ENCODE results near the gene TNFRSF21.

DNA sequence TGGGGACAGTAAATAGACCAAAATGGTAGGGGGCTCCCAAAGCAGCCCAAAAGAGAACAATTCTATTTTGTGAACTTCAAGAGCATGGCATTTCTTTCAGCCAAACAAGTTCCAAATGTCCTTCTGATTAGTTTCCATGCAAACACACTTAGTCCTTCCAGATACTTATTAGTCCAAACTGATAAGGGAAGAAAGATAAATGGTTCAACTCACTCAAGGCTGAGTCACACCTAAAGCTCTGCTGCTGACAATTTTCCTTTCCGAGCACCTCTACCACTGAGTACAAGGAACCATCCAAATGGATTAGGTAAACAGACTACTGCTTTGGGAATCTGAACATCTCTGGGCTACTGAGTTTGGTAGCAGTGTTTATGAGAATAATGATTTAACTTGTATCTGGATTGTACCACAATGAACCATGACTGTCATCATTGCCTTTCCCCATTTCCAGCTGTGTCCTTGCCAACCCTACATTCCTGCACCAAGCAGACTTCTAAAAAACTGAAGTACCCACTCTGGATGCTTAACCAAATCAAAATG lies 71.2 kb downstream of the TNFRSF21 start:
- no peak for TF ChIP-seq EZH2phosphoT487 (IDR thresholded peaks at IDR 0.05; ENCODE audit: borderline replicate concordance, low read depth, low read length)
- TF ChIP-seq, protein P1, sequence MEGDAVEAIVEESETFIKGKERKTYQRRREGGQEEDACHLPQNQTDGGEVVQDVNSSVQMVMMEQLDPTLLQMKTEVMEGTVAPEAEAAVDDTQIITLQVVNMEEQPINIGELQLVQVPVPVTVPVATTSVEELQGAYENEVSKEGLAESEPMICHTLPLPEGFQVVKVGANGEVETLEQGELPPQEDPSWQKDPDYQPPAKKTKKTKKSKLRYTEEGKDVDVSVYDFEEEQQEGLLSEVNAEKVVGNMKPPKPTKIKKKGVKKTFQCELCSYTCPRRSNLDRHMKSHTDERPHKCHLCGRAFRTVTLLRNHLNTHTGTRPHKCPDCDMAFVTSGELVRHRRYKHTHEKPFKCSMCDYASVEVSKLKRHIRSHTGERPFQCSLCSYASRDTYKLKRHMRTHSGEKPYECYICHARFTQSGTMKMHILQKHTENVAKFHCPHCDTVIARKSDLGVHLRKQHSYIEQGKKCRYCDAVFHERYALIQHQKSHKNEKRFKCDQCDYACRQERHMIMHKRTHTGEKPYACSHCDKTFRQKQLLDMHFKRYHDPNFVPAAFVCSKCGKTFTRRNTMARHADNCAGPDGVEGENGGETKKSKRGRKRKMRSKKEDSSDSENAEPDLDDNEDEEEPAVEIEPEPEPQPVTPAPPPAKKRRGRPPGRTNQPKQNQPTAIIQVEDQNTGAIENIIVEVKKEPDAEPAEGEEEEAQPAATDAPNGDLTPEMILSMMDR (conservative IDR thresholded peaks at IDR 0.05; ENCODE audit: low read length) = no peak
